Activated CD8-positive, alpha-beta memory T cell treated with anti-CD3 and anti-CD28 coated beads, Interleukin-2, amount 10 ng/mL, durations not matched to agents 7 days and 5 days (primary cell): ENCODE data around the gene NACC2. TPM values are rescaled to one million over a fixed set of nuclear protein-coding genes. Genes with fewer than 3 reads are reported as not detected.

Experiments used
- ATAC-seq: fragments of 150-1000 bp; cut with Tn5 transposase; one replicate; pipeline ENCODE4 v1.10.0; 2021; ENCODE audit warnings: moderate library complexity
- CTCF ChIA-PET: fragments of 350-600 bp; sonication (Branson Sonifier 250); formaldehyde crosslinking; loops from one replicate; lab custom pipeline; 2021; ENCODE audit warnings: antibody characterized with exemption; lab: Charles Lee
- DNase-seq: peaks from one replicate; pipeline ENCODE4 v3.0.0-alpha.2; 2020
- H3K27ac Mint-ChIP-seq: one replicate; pipeline ENCODE4 v1.8.0; 2021; ENCODE audit warnings: mild to moderate bottlenecking, mixed read lengths
- H3K27me3 Mint-ChIP-seq: one replicate; pipeline ENCODE4 v1.8.0; 2021; ENCODE audit warnings: mixed read lengths
- H3K36me3 Mint-ChIP-seq: one replicate; pipeline ENCODE4 v1.8.0; 2021; ENCODE audit warnings: mild to moderate bottlenecking, mixed read lengths
- H3K4me1 Mint-ChIP-seq: one replicate; pipeline ENCODE4 v1.8.0; 2021; ENCODE audit warnings: mixed read lengths
- H3K4me3 Mint-ChIP-seq: one replicate; pipeline ENCODE4 v1.8.0; 2021; ENCODE audit warnings: mild to moderate bottlenecking, moderate library complexity, mixed read lengths
- H3K9me3 Mint-ChIP-seq: one replicate; pipeline ENCODE4 v1.8.0; 2022; ENCODE audit warnings: low read depth, mixed read lengths
- total RNA-seq, 2 experiments: library from RNA; stranded (reverse); gene quantifications; one replicate each; pipeline ENCODE4 v1.2.3, GENCODE V29; 2021

Gene NACC2
- total RNA-seq, 2 experiments from 2014 or later: 6.3 to 9.7 TPM

- H3K36me3 Mint-ChIP-seq: no peaks in the 10 kb centered on the region
- peaks cover 4% of the 10 kb centered on the region for H3K27me3 Mint-ChIP-seq
- H3K4me3 Mint-ChIP-seq: no peak overlapping the region
- CTCF ChIA-PET: no interaction called here
- no peak overlapping the region for H3K27ac Mint-ChIP-seq
- no peak for ATAC-seq
- H3K4me1 Mint-ChIP-seq: peaks cover under 1% of the 10 kb centered on the region
- DNase-seq: no peak
- H3K9me3 Mint-ChIP-seq: no peaks in the 10 kb centered on the region
These were observed 108.5 kb downstream of the NACC2 start for GRCh38 chr9:135986605-135987004.

- peaks cover 4% of the 10 kb centered on the region for H3K27me3 Mint-ChIP-seq
- DNase-seq (no peak), ATAC-seq (no peak)
- CTCF ChIA-PET: no interaction called here
- peak overlapping the region; percentile 6 for H3K27ac Mint-ChIP-seq
- no peaks in the 10 kb centered on the region for H3K4me1 Mint-ChIP-seq
- no peak overlapping the region for H3K4me3 Mint-ChIP-seq
- no peaks in the 10 kb centered on the region for H3K36me3 Mint-ChIP-seq
- no peaks in the 10 kb centered on the region for H3K9me3 Mint-ChIP-seq
These were observed 109.2 kb downstream of the NACC2 start for GRCh38 chr9:135985889-135986288.

- H3K36me3 Mint-ChIP-seq: no peaks in the 10 kb centered on the region
- H3K27ac Mint-ChIP-seq: no peak overlapping the region
- H3K27me3 Mint-ChIP-seq: peaks cover 4% of the 10 kb centered on the region
- no peak overlapping the region for H3K4me3 Mint-ChIP-seq
- no peak for DNase-seq
- no peak for ATAC-seq
- CTCF ChIA-PET: no interaction called here
- H3K9me3 Mint-ChIP-seq: no peaks in the 10 kb centered on the region
- no peaks in the 10 kb centered on the region for H3K4me1 Mint-ChIP-seq
These were observed 109.7 kb downstream of the NACC2 start for GRCh38 chr9:135985459-135985774.

- Mint-ChIP-seq H3K4me3 (no peak overlapping the region), H3K36me3 (no peaks in the 10 kb centered on the region), H3K27ac (no peak overlapping the region), H3K27me3 (no peaks in the 10 kb centered on the region), H3K9me3 (no peaks in the 10 kb centered on the region), H3K4me1 (peaks cover 2% of the 10 kb centered on the region)
- ATAC-seq: no peak
- CTCF ChIA-PET: interaction anchor here (1.6 kb wide), 1 partner anchor 23 kb away, joined by 5 read pairs; the partner anchor contains the start of gene UBAC1
- DNase-seq: no peak
These were observed 110.9 kb downstream of the NACC2 start for GRCh38 chr9:135984072-135984710.

GRCh38 chr9:135983208-135984071 is 111.6 kb downstream of the NACC2 start:
- Mint-ChIP-seq H3K4me1 (peaks cover 5% of the 10 kb centered on the region), H3K27me3 (no peaks in the 10 kb centered on the region)
- CTCF ChIA-PET: interaction anchor here (1.6 kb wide), 1 partner anchor 22 kb away, joined by 5 read pairs; the partner anchor contains the start of gene UBAC1

GRCh38 chr9:135982499-135983207 is 112.4 kb downstream of the NACC2 start:
- CTCF ChIA-PET: interaction anchor here (1.6 kb wide), 1 partner anchor 21 kb away, joined by 5 read pairs; the partner anchor contains the start of gene UBAC1
- H3K9me3 Mint-ChIP-seq: no peaks in the 10 kb centered on the region
- H3K27ac Mint-ChIP-seq: no peak overlapping the region
- no peaks in the 10 kb centered on the region for H3K36me3 Mint-ChIP-seq
- no peak overlapping the region for H3K4me3 Mint-ChIP-seq
- ATAC-seq: no peak
- DNase-seq: no peak
- H3K27me3 Mint-ChIP-seq: no peaks in the 10 kb centered on the region
- peaks cover 5% of the 10 kb centered on the region for H3K4me1 Mint-ChIP-seq

More at GRCh38 chr9:135983208-135984071, 111.6 kb downstream of the NACC2 start:
- Mint-ChIP-seq H3K4me3 (no peak overlapping the region), H3K27ac (no peak overlapping the region), H3K36me3 (no peaks in the 10 kb centered on the region), H3K9me3 (no peaks in the 10 kb centered on the region)
- no peak for ATAC-seq
- DNase-seq: no peak

GRCh38 chr9:135980926-135981630 is 114.0 kb downstream of the NACC2 start:
- DNase-seq (no peak), ATAC-seq (no peak)
- Mint-ChIP-seq H3K9me3 (no peaks in the 10 kb centered on the region), H3K4me3 (no peak overlapping the region), H3K27me3 (no peaks in the 10 kb centered on the region), H3K27ac (no peak overlapping the region), H3K4me1 (peaks cover 5% of the 10 kb centered on the region), H3K36me3 (no peaks in the 10 kb centered on the region)
- CTCF ChIA-PET: no interaction called here

- Mint-ChIP-seq H3K27ac (no peak overlapping the region), H3K4me1 (peaks cover 5% of the 10 kb centered on the region), H3K27me3 (no peaks in the 10 kb centered on the region), H3K36me3 (no peaks in the 10 kb centered on the region), H3K9me3 (no peaks in the 10 kb centered on the region), H3K4me3 (no peak overlapping the region)
- CTCF ChIA-PET: interaction anchor here (0.6 to 0.8 kb wide), 2 partner anchors 10 to 149 kb away, joined by 3 read pairs; no protein-coding TSS in a partner anchor
- no peak for ATAC-seq
- DNase-seq: no peak
These were observed 115.4 kb downstream of the NACC2 start for GRCh38 chr9:135979547-135980166.

GRCh38 chr9:135978642-135979546 is 116.2 kb downstream of the NACC2 start:
- peak; percentile 73 for ATAC-seq
- Mint-ChIP-seq H3K4me3 (no peak overlapping the region), H3K27ac (peak overlapping the region; percentile 46), H3K9me3 (no peaks in the 10 kb centered on the region), H3K27me3 (no peaks in the 10 kb centered on the region), H3K36me3 (no peaks in the 10 kb centered on the region), H3K4me1 (peaks cover 5% of the 10 kb centered on the region)
- CTCF ChIA-PET: interaction anchor here (0.6 to 0.8 kb wide), 2 partner anchors 10 to 150 kb away, joined by 3 read pairs; no protein-coding TSS in a partner anchor
- DNase-seq: peak; percentile 66

GRCh38 chr9:135976944-135977343 is 118.1 kb downstream of the NACC2 start:
- no peaks in the 10 kb centered on the region for H3K36me3 Mint-ChIP-seq
- H3K27me3 Mint-ChIP-seq: no peaks in the 10 kb centered on the region
- H3K9me3 Mint-ChIP-seq: no peaks in the 10 kb centered on the region
- no peak overlapping the region for H3K27ac Mint-ChIP-seq
- DNase-seq (no peak), ATAC-seq (no peak)
- H3K4me3 Mint-ChIP-seq: no peak overlapping the region
- peaks cover 13% of the 10 kb centered on the region for H3K4me1 Mint-ChIP-seq
- CTCF ChIA-PET: no interaction called here

- no peaks in the 10 kb centered on the region for H3K9me3 Mint-ChIP-seq
- CTCF ChIA-PET: no interaction called here
These were observed 118.6 kb downstream of the NACC2 start for GRCh38 chr9:135976531-135976930.

GRCh38 chr9:135975834-135976233 is 119.3 kb downstream of the NACC2 start:
- no peaks in the 10 kb centered on the region for H3K27me3 Mint-ChIP-seq
- DNase-seq: no peak
- peaks cover 13% of the 10 kb centered on the region for H3K4me1 Mint-ChIP-seq
- CTCF ChIA-PET: no interaction called here
- H3K4me3 Mint-ChIP-seq: no peak overlapping the region
- no peak for ATAC-seq
- H3K27ac Mint-ChIP-seq: no peak overlapping the region
- H3K36me3 Mint-ChIP-seq: no peaks in the 10 kb centered on the region
- H3K9me3 Mint-ChIP-seq: no peaks in the 10 kb centered on the region

More at GRCh38 chr9:135976531-135976930, 118.6 kb downstream of the NACC2 start:
- Mint-ChIP-seq H3K27me3 (no peaks in the 10 kb centered on the region), H3K36me3 (no peaks in the 10 kb centered on the region), H3K27ac (no peak overlapping the region), H3K4me3 (no peak overlapping the region), H3K4me1 (peaks cover 13% of the 10 kb centered on the region)
- ATAC-seq (no peak), DNase-seq (no peak)
